ENCODE data around the gene CAPN11. TPM values are rescaled to one million over a fixed set of nuclear protein-coding genes. Genes with fewer than 3 reads are reported as not detected.

CAPN11 gene
- total RNA-seq, 1 experiment from 2014 or later: 0.28 TPM

DNA sequence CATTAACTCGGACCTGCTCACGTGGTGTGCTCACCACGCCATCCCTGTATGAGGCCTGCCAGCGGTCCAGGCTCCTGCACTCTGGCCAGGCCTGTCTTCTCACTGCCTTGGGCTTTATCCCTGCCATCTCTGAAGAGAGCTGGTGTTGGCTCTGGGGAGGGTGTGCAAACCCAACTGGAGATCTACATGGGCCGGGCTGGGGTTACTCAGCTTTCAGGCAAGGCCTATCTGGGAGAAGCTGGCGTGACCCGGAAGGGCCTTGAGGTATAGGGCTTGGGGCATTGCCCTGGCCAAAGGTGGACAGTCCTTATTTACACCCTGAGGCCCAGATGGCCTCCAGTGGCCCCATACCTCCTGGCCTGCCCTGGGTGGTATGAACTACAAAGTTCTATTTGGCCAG, 69.8 kb downstream of the CAPN11 start:
- no peak overlapping the region for H4K5ac ChIP-seq (ENCODE audit: insufficient read length, low read depth, low read length)
- no peak overlapping the region for H2BK20ac ChIP-seq (ENCODE audit: low read depth, low read length, poor library complexity, severe bottlenecking)
- Mint-ChIP-seq H3K4me3 (no peak overlapping the region), H3K27ac (peak overlapping the region in 2 of 3 experiments; percentile 56 to 79; a peak in 2 of 7 replicates), H3K9me3 (no peaks in the 10 kb centered on the region; a peak in 1 of 5 replicates), H3K36me3 (ENCODE audit: insufficient read depth in 1 of 3, low read depth in 3 of 3) (peaks cover 46 to 58% (median 51%) of the 10 kb centered on the region in 3 experiments), H3K27me3 (ENCODE audit: low read depth) (no peaks in the 10 kb centered on the region), H3K4me1 (peaks cover 27 to 42% of the 10 kb centered on the region in 2 experiments)
- H3T11ph ChIP-seq (ENCODE audit: low read length): no peak overlapping the region
- H2AK5ac ChIP-seq (ENCODE audit: insufficient read length, low read length): no peak overlapping the region
- no peak overlapping the region for H3K9ac ChIP-seq (ENCODE audit: extremely low read depth, insufficient read length, low read length)
- H3K18ac ChIP-seq (ENCODE audit: insufficient read length, low read depth, low read length): no peak overlapping the region
- H2BK120ac ChIP-seq (ENCODE audit: low read depth, low read length, poor library complexity, severe bottlenecking): no peak overlapping the region
- H3K14ac ChIP-seq (ENCODE audit: insufficient read depth, low read length): no peak overlapping the region
- no peak overlapping the region for H3K56ac ChIP-seq (ENCODE audit: insufficient read length, low read depth, low read length)
- peaks cover 11% of the 10 kb centered on the region; the same call in 1 of the 2 replicates for H3K4me1 ChIP-seq (ENCODE audit: insufficient read depth, low read length)
- H3K23ac ChIP-seq (ENCODE audit: insufficient read length, low read depth, low read length): no peak overlapping the region
- TF ChIP-seq CTCF (conservative IDR thresholded peaks at IDR 0.05): no peak
- no peak overlapping the region for H2AFZ ChIP-seq (ENCODE audit: low read length)
- H4K8ac ChIP-seq (replicated peaks; ENCODE audit: insufficient read length, low read depth, low read length): no peak overlapping the region
- DNase-seq: no peak
- WGBS (ENCODE audit: extremely low coverage, insufficient read length, low lambda C conversion rate): no CpG with 5 or more reads among the region's 7 CpGs
- H3K79me1 ChIP-seq (ENCODE audit: insufficient read depth, low read depth, low read length, poor library complexity, severe bottlenecking): peaks cover 17% of the 10 kb centered on the region
- no peak overlapping the region for H4K91ac ChIP-seq (ENCODE audit: insufficient read length, low read depth, low read length)
- H3K27ac ChIP-seq (ENCODE audit: insufficient read length, low read depth, low read length): no peak overlapping the region
- no peak overlapping the region for H2BK15ac ChIP-seq (ENCODE audit: low read depth, low read length)
- peaks cover 2% of the 10 kb centered on the region for H4K20me1 ChIP-seq (ENCODE audit: control insufficient read depth, insufficient read depth, insufficient read length)
- peaks cover 17% of the 10 kb centered on the region; the same call in 1 of the 2 replicates for H3K79me2 ChIP-seq (ENCODE audit: insufficient read depth, low read length)
- H3K4me2 ChIP-seq (ENCODE audit: insufficient read depth, insufficient read length, low read length): no peak overlapping the region
- no peaks in the 10 kb centered on the region for H3K9me3 ChIP-seq (ENCODE audit: control insufficient read depth, low read depth, low read length)
- H3K23me2 ChIP-seq (ENCODE audit: insufficient read length, low read depth, low read length, poor library complexity, severe bottlenecking): peaks cover 7% of the 10 kb centered on the region
- H2BK5ac ChIP-seq (ENCODE audit: insufficient read length, low read length): no peak overlapping the region
- no peaks in the 10 kb centered on the region for H3K27me3 ChIP-seq (ENCODE audit: insufficient read depth, low read length)
- H2BK12ac ChIP-seq (ENCODE audit: insufficient read length, low read depth, low read length): no peak overlapping the region
- no peak overlapping the region for H3K4ac ChIP-seq (ENCODE audit: low read depth, low read length)

Measured in H9 (cell line).